CD4-positive, alpha-beta T cell treated with Interleukin-6 at 100 ng/mL for 8 hours (primary cell): ENCODE measurements around the gene GPRC5C.
"Not testable (repeated sequence)": the region's sequence is repeated elsewhere in the genome, so short reads cannot be mapped to it uniquely, and the experiment has no call there.

ENCODE experiments used
- DNase-seq: peaks from one replicate; pipeline ENCODE4 v3.0.0-alpha.2; 2020; ENCODE audit warnings: mixed read lengths, low spot score

The GPRC5C gene

DNA sequence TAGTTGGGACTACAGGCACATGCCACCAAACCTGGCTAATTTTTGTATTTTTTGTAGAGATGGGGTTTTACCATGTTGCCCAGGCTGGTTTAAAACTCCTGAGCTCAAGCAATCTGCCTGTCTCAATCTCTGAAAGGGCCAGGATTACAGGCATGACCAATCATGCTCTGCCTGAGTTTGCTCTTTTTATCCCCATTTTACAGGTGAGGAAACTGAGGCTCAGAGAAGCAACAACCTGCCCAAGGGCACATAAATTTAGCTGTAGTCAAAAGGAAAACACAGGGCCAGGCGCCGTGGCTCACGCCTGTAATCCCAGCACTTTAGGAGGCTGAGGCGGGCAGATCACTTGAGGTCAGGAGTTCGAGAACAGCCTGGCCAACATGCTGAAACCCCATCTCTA, 26.6 kb upstream of the GPRC5C start:
- not testable (repeated sequence) for DNase-seq

DNA sequence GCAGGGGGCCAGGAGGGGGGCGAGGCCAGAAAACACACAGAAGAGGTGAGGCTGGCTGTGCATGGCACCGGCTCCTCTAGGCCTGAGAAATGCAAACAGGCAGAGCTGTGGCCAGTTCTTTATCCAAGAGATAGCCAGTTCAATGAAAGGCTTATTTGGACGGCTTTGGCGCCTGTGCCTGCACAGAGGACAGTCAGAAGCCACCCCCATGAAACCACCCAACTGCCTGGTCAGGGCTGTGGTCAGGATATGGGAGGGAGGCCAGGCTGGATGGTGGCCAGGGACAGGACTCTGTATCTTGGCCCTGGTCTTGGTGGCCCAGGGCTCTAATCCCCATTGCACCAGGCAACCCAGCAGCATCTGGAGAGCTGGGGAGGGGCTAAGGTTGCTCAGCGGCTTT, 24.5 kb upstream of the GPRC5C start:
- DNase-seq, result no peak

DNA sequence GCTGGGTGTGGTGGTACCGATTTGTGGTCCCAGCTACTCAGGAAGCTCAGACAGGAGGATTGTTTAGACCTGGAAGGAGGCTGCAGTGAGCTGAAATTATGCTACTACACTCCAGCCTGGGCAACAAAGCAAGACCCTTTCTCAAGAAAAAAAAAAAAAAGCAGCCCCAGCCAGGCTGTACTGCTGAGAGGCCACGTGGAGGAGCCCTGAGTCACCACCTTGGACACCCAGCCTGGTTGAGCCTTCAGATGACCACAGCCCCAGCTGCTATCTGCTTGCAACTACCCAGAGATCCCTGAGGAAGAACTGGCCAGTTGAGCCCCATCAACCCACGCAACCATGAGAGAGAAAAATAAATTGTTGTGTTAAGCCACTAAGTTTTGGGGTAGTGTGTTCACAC, 23.6 kb upstream of the GPRC5C start:
- no peak for DNase-seq

DNA sequence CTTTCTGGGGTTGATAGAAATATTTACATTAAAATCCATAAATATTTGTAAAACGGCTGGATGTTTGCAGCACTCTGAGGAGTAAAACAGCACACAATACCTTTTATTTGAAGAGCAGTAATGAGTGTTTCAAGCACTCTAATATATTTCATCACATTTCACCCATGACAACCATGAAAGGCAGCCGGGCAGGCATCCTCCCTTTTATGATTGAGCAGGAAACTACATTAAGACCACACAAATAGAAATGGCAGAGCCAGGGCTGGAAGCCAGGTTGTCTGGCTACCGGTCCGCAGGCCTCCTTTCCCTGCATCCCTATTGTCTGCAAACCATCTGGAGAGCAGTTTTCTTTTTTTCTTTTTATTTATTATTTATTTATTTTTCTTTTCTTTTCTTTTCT, 23.1 kb upstream of the GPRC5C start:
- DNase-seq, result no peak

DNA sequence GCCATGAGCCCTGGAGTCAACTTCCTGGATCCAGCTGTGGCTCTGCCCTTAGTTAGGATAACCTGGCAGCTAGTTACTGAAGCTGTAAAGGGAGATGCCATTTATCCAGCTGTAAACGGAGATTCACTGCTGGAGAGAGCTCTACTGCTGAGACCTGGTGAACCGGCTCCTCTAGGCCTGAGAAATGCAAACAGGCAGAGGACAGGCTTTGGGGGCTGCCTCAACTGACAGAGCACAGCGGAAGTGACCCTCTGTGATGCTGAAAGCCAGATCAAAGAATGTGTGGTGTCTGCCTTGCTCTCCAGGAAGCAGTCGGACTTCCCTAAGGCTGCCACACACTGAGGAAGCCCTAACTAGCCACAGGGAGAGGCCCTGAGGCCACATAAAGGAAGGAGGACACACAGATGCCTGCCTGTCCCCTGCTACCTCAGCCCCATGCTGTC, 21.9 kb upstream of the GPRC5C start:
- no peak for DNase-seq

DNA sequence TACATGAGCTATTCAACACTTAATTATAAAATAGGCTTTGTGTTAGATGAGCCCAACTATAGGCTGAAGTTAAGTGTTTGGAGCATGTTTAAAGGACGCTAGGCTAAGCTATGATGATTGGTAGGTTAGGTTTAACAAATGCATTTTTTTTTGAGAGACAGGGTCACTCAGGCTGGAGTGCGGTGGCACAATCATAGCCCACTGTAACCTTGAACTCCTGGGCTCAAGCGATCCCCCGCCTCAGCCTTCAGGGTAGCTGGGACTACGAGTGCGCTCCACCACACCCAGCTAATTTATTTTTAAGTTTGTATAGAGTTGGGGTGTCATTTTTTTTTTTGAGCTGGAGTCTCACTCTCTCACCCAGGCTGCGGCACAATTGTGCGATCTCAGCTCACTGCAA, 19.3 kb upstream of the GPRC5C start:
- DNase-seq, result no peak

DNA sequence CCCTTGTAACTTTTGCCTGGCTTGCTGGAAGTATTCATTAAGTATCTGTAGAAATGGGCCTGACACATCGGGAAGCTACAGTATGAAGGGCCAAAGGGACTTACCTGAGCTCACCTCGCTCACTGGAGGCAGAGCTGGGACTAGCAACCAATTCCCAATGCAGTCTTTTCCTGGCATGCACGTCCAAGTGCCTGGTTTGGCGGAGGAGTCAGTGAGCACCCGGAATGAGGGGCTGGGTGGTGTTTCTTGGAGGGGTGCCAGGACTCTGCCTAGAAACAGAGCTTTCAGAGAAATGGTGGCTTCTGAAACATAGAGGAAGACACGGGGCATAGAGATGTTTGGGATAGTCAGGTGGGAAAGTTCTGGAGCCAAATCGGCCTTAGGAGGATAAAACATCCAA, 18.4 kb upstream of the GPRC5C start:
- no peak for DNase-seq

DNA sequence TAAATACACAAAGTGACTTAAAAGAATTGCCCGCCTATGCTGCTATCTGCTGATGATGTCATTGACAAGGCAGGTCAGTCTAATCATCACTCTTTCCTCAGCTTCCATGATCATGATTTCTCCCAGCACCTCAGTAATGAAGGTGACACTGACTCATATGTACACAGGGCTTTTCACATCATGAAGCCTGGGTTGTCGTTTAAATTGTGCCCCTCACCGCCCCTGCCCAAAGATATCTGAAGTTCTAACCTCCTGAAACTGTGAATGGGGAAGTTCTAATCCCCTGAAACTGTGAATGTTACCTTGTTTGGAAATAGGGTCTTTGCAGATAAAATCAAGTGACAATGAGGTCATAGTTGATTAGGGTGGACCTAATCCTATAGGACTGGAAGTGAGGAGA, 17.4 kb upstream of the GPRC5C start:
- no peak for DNase-seq

DNA sequence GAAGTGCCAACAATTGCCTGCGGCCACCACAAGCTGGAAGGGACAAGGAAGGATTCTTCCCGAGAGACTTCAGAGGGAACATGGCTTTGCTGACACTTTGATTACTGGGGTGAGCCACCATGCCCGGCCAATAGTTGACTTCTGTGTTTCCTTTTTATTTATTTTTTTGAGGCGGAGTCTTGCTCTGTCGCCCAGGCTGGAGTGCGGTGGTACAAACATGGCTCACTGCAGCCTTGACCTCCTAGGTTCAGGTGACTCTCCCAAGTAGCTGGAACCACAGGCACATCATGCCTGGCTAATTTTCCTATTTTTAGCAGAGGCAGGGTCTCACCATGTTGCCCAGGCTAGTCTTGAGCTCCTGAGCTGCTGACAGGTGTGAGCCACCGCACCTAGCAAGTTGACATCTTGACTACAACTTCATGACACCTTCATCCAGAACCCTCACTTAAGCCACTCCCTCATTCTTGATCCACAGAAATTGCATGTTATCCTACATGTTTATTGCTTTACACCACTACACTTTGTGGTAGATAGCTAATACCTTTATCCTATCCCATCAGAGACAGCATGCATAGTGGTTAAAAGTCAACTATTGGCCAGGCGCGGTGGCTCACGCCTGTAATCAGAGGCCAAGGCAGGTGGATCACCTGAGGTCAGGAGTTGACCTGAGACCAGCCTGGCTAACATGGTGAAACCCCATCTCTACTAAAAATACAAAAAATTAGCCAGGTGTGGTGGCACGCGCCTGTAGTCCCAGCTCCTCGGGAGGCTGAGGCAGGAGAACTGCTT, 16.1 kb upstream of the GPRC5C start:
- DNase-seq, result no peak

DNA sequence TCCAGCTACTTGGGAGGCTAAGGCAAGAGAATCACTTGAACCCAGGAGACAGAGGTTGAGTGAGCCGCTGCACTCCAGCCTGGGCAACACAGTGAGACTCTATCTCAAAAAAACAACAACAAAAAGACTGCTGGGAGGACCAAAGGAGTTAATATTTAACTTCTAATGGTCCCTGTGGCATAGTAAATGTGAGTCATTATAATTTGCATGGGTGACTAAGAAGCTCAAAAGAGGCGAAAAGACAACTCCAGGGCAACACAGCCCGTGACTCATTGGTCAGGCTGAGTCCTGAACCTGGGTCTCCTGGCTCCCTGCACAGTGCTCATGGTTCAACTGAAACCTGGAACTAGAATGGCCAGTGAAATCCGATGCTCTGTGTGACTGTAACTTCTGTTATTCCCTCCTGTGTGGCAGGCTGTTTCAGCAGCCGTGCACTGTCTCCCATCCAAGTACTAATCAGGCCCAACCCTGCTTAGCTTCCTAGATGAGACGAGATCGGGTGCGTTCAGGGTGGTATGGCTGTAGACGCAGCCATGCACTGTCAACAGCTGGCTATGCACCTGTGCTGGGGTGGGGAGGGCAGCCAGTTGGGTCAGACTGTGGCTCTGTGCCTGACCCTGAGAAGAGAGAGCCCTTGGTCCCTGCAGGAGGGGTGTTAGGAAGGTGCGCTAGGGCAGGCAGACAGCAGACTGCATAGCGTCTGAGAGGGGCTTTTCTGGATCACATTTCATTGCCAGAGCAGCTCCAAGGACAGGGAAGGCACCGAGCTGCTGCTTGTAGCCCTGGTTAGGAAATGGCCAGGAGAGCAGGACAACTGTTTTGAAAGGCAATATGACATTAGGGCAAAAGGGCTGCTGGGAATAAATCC, 14.5 kb upstream of the GPRC5C start:
- no peak for DNase-seq

DNA sequence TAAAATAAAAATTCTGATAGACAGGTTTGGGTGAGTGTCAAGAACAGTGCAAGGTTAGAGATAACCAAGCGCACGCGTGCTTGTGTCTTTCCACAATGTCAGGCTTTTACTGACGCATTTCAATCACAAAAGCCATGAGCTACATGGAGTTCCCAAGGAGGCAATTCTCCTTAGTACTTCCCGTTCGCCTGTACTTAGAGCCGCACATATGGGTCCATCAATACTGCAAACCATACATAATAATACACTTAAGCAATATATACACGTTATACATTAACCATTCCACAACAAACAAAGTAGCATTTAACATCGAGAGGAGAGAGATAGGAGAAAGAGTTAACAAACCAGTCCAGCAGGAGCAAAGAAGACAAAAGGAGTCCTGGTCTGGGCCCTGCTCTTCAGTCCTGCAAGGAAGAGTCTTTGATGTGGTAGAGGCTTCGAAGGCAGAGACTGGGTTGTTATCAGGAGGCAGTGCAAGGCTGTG, 11.9 kb upstream of the GPRC5C start:
- DNase-seq, result no peak

DNA sequence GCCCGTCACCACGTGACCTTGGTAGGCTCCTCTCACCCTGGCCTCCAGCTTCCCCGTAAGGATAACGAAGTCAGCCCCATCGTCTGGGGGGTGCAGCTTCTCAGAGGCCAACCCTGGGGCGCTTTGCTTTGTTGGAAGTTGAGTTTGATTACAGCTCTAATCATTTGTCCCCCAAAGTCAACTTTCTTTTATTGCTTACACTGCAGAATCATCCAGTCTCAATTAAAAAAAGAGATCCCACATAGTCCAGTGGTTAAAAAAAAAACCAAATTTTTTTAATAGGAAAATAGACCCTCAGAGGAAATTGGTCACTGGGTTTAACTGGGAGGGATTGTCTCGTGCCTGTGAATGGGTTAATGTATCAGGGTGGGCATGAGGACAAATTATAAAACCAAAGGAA, 7.8 kb upstream of the GPRC5C start:
- no peak for DNase-seq

DNA sequence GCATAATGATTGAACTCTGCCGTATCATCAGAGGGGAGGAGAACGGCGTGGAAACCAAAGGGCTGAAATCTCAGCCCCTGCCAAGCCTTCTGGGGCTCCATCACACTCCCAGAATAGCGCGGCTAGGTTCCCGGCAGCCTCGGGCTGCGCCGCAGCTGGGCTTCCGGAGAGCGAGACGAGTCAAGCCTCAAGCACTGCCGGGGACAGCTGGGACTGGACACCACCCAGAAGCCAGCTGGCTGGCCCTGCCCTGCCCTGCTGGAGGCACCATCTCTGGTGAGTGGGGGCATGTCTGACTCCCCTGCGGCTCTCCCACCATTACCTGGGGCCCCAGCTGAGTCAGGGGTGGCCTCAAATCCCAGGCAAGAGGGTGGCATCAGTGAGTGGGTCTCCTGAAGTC, 7.2 kb upstream of the GPRC5C start:
- no peak for DNase-seq

DNA sequence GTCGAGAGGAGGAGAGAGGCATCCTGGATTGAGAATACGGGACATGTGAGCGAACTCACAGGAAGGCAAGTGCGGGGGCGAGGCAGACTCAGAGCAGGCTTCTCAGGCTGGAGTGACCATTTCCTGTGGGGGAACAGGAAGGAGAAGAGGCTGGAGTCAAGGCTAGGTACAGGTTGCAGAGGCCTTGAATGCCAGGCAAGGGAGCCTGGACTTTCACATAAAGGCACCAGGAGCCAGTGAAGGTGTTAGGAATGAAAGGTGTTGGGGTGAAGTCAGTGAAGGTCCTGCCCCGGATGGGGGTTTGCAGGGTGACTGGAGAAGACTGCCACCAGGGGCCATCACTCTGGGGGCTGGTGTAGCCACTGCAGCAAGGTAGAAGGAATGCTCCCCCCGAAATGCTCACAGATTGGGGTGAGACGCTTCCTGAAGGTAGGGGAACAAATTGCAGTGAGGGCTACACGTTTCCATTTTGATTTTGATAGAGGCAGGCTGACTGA, 5.3 kb upstream of the GPRC5C start:
- DNase-seq, result no peak

DNA sequence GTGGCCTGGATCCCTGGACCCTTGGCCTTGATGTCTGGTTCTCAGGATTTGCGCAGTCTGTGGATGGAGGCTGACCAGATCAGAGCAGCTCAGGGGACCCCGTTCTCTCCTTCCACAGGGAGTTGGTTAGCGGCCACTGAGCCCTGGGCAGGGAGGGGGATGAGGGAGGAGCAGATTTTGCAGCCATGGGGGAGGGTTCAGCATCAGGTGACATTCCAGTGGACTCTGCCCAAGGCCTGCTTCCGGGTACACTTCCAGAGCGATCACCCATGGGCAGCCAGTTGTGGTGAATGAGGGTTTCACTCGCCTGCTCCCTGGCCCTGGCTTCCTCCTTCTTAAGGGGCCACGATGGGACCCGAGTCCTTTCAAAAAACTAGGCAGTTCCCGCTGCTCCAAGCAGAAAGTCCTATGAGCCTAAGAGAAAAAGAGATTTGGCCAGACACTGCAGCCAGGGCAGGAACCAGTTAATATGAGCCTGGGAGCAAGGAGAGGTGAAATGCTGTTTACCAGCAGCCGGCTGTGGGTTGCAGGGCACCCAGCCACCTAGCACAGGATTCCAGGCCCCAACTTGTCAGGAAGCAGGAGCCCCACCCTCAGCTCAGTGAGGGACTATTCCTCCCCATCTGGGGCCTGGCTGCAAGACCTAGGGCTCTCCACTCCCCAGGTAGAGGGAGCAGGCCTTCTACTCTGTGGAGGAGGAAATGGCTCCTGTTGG, 4.7 kb upstream of the GPRC5C start:
- DNase-seq, result no peak

DNA sequence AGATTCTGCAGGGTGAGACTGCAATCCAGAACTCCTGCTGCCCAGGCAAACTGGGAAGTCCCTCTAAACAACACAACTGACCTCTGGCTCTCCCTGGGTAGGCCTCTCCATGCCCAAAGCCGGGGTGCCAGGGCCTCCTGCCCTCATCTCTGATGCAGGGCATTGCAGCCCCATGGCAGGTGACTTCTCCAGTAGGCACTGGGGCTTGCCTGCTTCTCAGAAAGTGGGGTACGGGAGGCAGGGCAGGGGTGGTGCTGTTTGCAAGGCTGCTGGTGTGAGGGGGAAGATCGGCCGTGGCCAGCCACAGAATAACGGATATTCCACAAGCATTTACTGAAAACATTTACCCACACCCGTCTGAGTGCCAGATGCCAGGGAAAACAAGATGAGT, 4.1 kb upstream of the GPRC5C start:
- no peak for DNase-seq

DNA sequence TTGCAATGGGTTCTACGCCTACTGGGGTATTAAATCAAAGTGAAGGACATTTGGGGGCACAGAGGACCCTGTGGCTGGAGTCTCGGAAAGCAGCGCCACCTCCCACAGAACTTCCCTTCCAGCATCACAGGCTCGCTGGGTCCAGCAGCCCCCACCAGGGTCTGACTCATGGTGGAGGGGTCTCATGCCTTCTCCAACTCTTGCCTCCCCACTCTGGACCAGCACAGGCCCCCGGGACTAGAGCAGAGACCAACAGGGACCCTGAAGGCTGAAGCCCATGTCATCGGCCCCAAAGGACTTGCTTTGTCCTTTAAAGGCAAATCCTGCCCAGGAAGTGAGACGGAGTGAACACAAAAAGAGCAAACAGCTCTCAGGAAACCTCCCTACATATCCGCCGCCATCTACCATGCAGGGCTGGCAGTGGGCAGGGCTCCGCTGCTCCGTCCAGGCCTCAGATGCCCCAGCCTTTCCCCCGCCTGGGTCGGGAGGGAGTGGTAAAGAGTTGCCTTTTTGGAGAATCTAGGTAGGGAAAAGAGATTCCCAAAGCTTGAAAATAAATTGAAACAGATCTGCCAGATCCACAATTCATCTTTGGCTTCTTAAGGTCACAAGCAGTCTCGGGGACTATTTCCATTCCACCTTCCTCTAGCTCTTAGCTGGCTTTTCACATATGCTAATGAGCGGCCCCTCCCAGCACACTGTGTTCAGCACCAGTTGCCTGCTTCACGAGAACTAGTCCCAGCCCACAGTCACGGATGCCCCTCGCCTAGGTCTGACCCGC, 2.1 kb upstream of the GPRC5C start:
- DNase-seq, result no peak

DNA sequence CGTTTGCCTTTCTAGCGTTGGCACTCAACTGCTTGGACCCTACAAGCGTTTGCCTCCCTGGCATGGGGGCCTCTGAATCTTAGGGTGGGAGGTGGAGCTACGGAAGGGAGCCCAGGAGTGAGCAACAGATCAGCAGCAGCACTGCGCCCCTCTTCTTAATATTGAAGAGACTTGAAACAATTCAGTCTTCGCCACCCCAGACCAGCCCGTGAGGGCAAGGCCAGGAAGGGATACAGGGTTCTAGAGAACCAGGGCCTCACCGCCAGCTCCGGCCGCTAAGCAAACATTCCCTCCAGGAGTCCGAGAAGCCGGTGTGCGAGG, 1.5 kb upstream of the GPRC5C start:
- DNase-seq, result no peak

DNA sequence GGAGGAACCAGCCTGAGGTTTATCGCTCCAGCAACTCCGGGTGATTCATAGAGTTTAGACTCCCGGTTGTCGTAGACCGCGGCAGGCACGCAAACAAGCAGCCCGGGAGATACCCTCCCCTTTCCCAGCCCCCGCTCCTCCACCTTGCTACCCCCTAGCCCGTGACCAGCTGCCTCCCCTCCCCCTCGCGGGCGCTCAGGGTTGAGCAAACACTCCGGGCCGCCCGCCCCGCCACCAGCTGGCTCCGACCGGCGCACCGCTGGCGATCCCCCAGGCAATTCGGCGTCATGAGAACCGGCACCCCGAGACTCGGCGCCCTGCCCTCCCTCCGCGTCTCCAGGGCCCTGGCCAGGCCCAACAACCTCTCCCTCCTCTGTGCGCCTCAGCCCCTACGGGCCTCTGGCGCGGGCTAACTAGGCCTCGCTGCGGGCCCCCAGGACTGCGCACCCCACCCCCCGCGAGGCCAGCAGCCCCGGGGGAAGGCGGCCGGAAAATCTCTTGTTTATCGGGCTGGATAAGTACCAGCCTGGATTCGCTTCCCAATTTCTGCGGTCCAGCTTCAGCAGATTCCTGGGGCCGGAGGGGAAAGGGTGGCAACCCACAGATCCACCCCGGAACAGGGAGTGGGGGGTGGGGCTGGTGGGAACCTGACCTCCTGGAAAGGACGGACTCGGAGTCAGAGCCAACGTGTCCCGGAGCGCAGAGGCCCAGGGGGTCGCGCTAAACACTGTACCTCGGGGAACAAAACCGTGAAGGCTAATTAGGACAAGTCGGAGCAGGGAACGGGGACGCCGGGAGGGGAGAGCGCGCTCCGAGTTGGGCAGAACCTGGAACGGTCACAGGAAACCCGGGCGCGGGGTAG, 951 bp upstream of the GPRC5C start:
- no peak for DNase-seq

DNA sequence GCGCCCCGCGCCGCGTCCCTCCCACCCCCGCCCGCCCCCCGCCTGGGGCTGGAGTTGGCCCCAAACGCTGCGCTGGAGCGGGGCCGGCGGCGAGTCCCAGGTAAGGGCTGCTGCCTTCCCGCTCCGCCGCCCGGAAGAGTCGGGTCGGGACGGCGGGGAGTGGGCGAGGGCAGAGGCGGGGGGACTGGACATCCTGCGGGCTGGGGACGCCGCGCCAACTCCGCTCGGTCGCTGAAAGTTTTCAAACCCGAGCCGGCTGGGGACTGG, 469 bp downstream of the GPRC5C start:
- no peak for DNase-seq

DNA sequence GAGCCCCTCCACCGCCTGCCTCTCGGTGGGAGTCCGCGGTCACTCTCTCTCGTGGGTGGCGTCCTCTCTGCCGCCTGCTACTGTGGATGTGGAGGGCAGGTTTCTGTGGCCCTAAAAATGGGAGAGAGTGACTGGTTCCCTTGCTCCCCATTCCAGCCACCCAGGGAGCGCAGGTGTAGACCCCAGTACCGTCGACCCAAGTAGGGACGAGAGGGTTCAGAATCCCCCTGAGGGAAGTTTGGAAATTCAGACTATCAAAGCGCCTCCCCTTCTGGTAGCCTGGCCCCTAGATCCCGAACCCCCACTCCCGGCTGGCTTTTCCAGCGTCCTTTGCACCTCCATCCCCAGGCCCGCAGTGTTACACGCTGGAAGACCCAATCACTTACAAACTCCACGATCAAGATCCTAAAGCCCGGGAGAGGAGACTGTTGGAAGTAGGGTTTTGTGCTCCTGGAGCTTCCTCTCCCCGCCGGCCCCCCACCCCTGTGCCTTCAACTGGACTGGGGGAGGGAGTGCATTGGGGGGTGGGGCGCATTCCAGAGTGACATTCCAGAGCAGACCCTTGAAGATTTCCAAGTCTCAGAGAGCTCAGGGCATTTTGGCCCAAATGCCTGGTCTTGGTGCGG, 991 bp downstream of the GPRC5C start:
- DNase-seq, result no peak
